SW480 (cell line): ENCODE data around the gene TTC28.
A peak's percentile ranks its signal among the peaks of the same experiment; 100 is the strongest.

Experiments
- DNase-seq: peaks from one replicate; pipeline ENCODE4 v3.0.0-alpha.2; 2016; ENCODE audit warnings: low spot score

Gene TTC28

GRCh38 chr22:28351476-28351875, 328.2 kb downstream of the TTC28 start:
- no peak for DNase-seq

GRCh38 chr22:28348613-28349609, 330.7 kb downstream of the TTC28 start:
- DNase-seq, result no peak

- no peak for DNase-seq
These were observed 333.3 kb downstream of the TTC28 start for GRCh38 chr22:28346308-28346707.

GRCh38 chr22:28344918-28345703, 334.5 kb downstream of the TTC28 start:
- DNase-seq, result no peak

- peak; percentile 5 for DNase-seq
These were observed 338.6 kb downstream of the TTC28 start for GRCh38 chr22:28341001-28341400.

- DNase-seq, result no peak
These were observed 346.6 kb downstream of the TTC28 start for GRCh38 chr22:28333088-28333487.

- DNase-seq, result no peak
These were observed 347.2 kb downstream of the TTC28 start for GRCh38 chr22:28332410-28332809.

- no peak for DNase-seq
These were observed 347.9 kb downstream of the TTC28 start for GRCh38 chr22:28331695-28332094.

- no peak for DNase-seq
These were observed 350.2 kb downstream of the TTC28 start for GRCh38 chr22:28329186-28330073.

- no peak for DNase-seq
These were observed 350.9 kb downstream of the TTC28 start for GRCh38 chr22:28328756-28329155.

- no peak for DNase-seq
These were observed 363.6 kb downstream of the TTC28 start for GRCh38 chr22:28316014-28316413.

- DNase-seq, result no peak
These were observed 364.7 kb downstream of the TTC28 start for GRCh38 chr22:28314959-28315358.

- DNase-seq, result no peak
These were observed 369.3 kb downstream of the TTC28 start for GRCh38 chr22:28310299-28310698.

- no peak for DNase-seq
These were observed 379.9 kb downstream of the TTC28 start for GRCh38 chr22:28299753-28300152.

- DNase-seq, result no peak
These were observed 380.3 kb downstream of the TTC28 start for GRCh38 chr22:28299309-28299708.

- peak; percentile 50 for DNase-seq
These were observed 382.1 kb downstream of the TTC28 start for GRCh38 chr22:28297504-28297903.

- DNase-seq, result no peak
These were observed 383.2 kb downstream of the TTC28 start for GRCh38 chr22:28296452-28296851.

- no peak for DNase-seq
These were observed 396.5 kb downstream of the TTC28 start for GRCh38 chr22:28283068-28283654.

GRCh38 chr22:28282405-28283067, 397.1 kb downstream of the TTC28 start:
- no peak for DNase-seq

- no peak for DNase-seq
These were observed 399.8 kb downstream of the TTC28 start for GRCh38 chr22:28279888-28280287.

GRCh38 chr22:28269277-28269676, 410.4 kb downstream of the TTC28 start:
- DNase-seq, result no peak
